Hypothalamus (tissue), 51 donors: ENCODE results near the gene MDH2.
"Not testable (repeated sequence)": the region's sequence is repeated elsewhere in the genome, so short reads cannot be mapped to it uniquely, and the experiment has no call there.

Experiments
- DNase-seq, 51 donors: peaks; one replicate each; lab custom pipeline; 2025; lab: John Stamatoyannopoulos, UW

MDH2 gene

GRCh38 chr7:76044375-76044865, 3.5 kb upstream of the MDH2 start:
- no peak for DNase-seq

GRCh38 chr7:76047305-76047810, 548 bp upstream of the MDH2 start:
- peak in 1 of 51 donors; percentile 28 for DNase-seq

- DNase-seq = no peak
Observed at GRCh38 chr7:76048668-76048988, 722 bp downstream of the MDH2 start.

GRCh38 chr7:76049295-76049694, 1.4 kb downstream of the MDH2 start:
- DNase-seq = no peak

- DNase-seq = no peak
Observed at GRCh38 chr7:76050545-76050944, 2.6 kb downstream of the MDH2 start.

GRCh38 chr7:76051840-76052239, 3.9 kb downstream of the MDH2 start:
- no peak for DNase-seq

GRCh38 chr7:76052681-76053080, 4.8 kb downstream of the MDH2 start:
- not testable (repeated sequence) for DNase-seq

- no peak for DNase-seq
Observed at GRCh38 chr7:76053461-76053860, 5.6 kb downstream of the MDH2 start.

- peak in 6 of 51 donors; percentile 6 to 29 (median 12) for DNase-seq
Observed at GRCh38 chr7:76054123-76055120, 6.5 kb downstream of the MDH2 start.

GRCh38 chr7:76056241-76056640, 8.3 kb downstream of the MDH2 start:
- DNase-seq = no peak

GRCh38 chr7:76057103-76057812, 9.4 kb downstream of the MDH2 start:
- no peak for DNase-seq

- no peak for DNase-seq
Observed at GRCh38 chr7:76057813-76058145, 9.9 kb downstream of the MDH2 start.

GRCh38 chr7:76058745-76059144, 10.8 kb downstream of the MDH2 start:
- DNase-seq = not testable (repeated sequence)

GRCh38 chr7:76060842-76061241, 12.9 kb downstream of the MDH2 start:
- DNase-seq = peak in 3 of 51 donors; percentile 4 to 9 (median 4)

GRCh38 chr7:76062254-76062653, 14.3 kb downstream of the MDH2 start:
- DNase-seq = no peak

- DNase-seq = no peak
Observed at GRCh38 chr7:76063114-76063513, 15.2 kb downstream of the MDH2 start.

- DNase-seq = peak in 1 of 51 donors; percentile 2
Observed at GRCh38 chr7:76063525-76063924, 15.6 kb downstream of the MDH2 start.

- DNase-seq = no peak
Observed at GRCh38 chr7:76064208-76064970, 16.5 kb downstream of the MDH2 start.

- no peak for DNase-seq
Observed at GRCh38 chr7:76065016-76065612, 17.2 kb downstream of the MDH2 start.
